ENCODE data around the gene SLC5A3. TPM values are rescaled to one million over a fixed set of nuclear protein-coding genes. Genes with fewer than 3 reads are reported as not detected.

The SLC5A3 gene
- 5.4 and 14.5 TPM in 2 replicates for total RNA-seq

GRCh38 chr21:34073032-34073748, at the start of gene SLC5A3, which contains the start of gene MRPS6:
SLC5A3 (plus strand) TSS chr21:34073578; CDS start chr21:34095199, 21,621 bp downstream.
MRPS6 (plus strand) TSS chr21:34073578; CDS start chr21:34073701, 123 bp downstream.

Other genes starting within 250 kb of the SLC5A3 start
- gene ATP5PO, start 157.8 kb upstream of the SLC5A3 start, total RNA-seq: 158 and 173 TPM in 2 replicates
- 5.4 and 9.2 TPM in 2 replicates for gene MRPS6, start within 50 bp of the SLC5A3 start, total RNA-seq